Lung (tissue), 12 donors: ENCODE results near the gene STAG2. TPM values are rescaled to one million over a fixed set of nuclear protein-coding genes. Genes with fewer than 3 reads are reported as not detected.

Experiments
- ATAC-seq: fragments of 200-7000 bp; cut with Tn5 transposase; one replicate; pipeline ENCODE4 v1.9.1; 2020; ENCODE audit warnings: moderate number of reproducible peaks; ENCODE audit not compliant: insufficient read depth, low FRiP score
- DNase-seq, 3 donors: peaks; one replicate each; pipeline ENCODE4 v3.0.0-alpha.2; 2013 to 2017
- H3K27ac ChIP-seq, 2 donors: one replicate each; pipeline ENCODE4 v1.5.1; 2013; ENCODE audit warnings: mild to moderate bottlenecking in 2 of 2, moderate library complexity in 2 of 2, control low read depth in 1 of 2, inconsistent platforms in 1 of 2, low read depth in 1 of 2, low read length in 1 of 2
- H3K27me3 ChIP-seq, 3 donors: one replicate each; pipeline ENCODE4 v1.5.1; 2013; ENCODE audit warnings: low read length in 2 of 3; ENCODE audit not compliant: control insufficient read depth in 3 of 3, insufficient read depth in 3 of 3
- H3K36me3 ChIP-seq, 4 donors: one replicate each; pipeline ENCODE4 v1.5.1; 2013; ENCODE audit warnings: low read length in 4 of 4, mild to moderate bottlenecking in 1 of 4, moderate library complexity in 1 of 4; ENCODE audit not compliant: control insufficient read depth in 4 of 4, insufficient read depth in 4 of 4
- H3K4me1 ChIP-seq, 5 donors: one replicate each; pipeline ENCODE4 v1.5.1; 2013; ENCODE audit warnings: low read length in 5 of 5, mild to moderate bottlenecking in 2 of 5, moderate library complexity in 1 of 5; ENCODE audit not compliant: control insufficient read depth in 5 of 5, insufficient read depth in 5 of 5
- H3K4me3 ChIP-seq: one replicate; pipeline ENCODE4 v1.5.1; 2013; ENCODE audit warnings: mild to moderate bottlenecking, control low read depth, moderate library complexity
- H3K9ac ChIP-seq, 2 donors: one replicate each; pipeline ENCODE4 v1.5.1; 2013; ENCODE audit warnings: low read length in 2 of 2, control low read depth in 1 of 2; ENCODE audit not compliant: insufficient read depth in 1 of 2
- H3K9me3 ChIP-seq, 4 donors: one replicate each; pipeline ENCODE4 v1.5.1; 2013; ENCODE audit warnings: low read length in 3 of 4, mild to moderate bottlenecking in 1 of 4, moderate library complexity in 1 of 4; ENCODE audit not compliant: control insufficient read depth in 4 of 4, insufficient read depth in 3 of 4
- WGBS, 2 donors: extraction: QIAGEN DNeasy Blood & Tissue Kit; methylation state at CpG; one replicate each; pipeline ENCODE4 v1.1.7; 2013; 5-methylcytosine and 5-hydroxymethylcytosine counted together
- polyA plus RNA-seq, 2 donors: library from polyadenylated mRNA; stranded (reverse); fragments of 200-250 nt; gene quantifications; one replicate each; pipeline ENCODE4 v1.2.1, GENCODE V29; 2013
- total RNA-seq, 2 donors: library from RNA; depleted of rRNA in 1 of 2; stranded (reverse); fragments of >200 nt in 1 of 2; gene quantifications; one replicate each; pipeline ENCODE4 v1.2.1, GENCODE V29; 2014 to 2021
- TF ChIP-seq, protein P1 (sequence below): IDR thresholded peaks from 2 replicates; pipeline ENCODE4 v1.5.1; 2012; ENCODE audit warnings: mild to moderate bottlenecking; ENCODE audit errors: control extremely low read depth, extremely low read depth
- donor health status: control.
- donor health status: control.
- donor health status: Bipolar disorder and iron deficiency.
- donor health status: healthy.
- donor health status: DM: yes; HTN: yes; CAD: no.

STAG2 gene
- total and polyA plus RNA-seq, 4 donors = 16.4 to 181 (median 36.8) TPM

DNA sequence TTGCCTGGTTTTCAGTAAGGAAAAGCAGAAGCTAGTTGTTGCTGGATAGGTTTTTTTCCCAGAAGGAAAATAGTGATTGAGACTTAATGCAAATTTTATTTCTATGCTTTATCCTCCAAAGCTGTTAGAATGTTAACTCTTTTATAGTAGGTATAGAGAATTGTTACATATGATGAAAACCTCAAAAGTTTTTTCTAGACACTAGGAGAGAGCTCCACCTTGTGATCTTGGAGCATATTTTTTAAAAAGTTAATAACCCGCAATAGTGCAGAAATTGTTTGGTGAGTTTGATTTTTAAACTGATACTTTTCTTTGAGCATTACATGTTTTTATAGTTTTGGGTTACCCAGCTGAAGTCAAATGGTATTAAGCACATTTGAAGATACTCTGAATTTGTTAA lies 56.5 kb downstream of the STAG2 start:
- Histone ChIP-seq H3K27me3 (no peaks in the 10 kb centered on the region), H3K4me1 (peaks cover 0 to 3% (median 0%) of the 10 kb centered on the region in 5 donors), H3K4me3 (no peak overlapping the region), H3K27ac (no peak overlapping the region), H3K9ac (no peak overlapping the region), H3K9me3 (no peaks in the 10 kb centered on the region), H3K36me3 (peaks cover 0 to 1% (median 0%) of the 10 kb centered on the region in 4 donors)
- peak in 2 of 3 donors; percentile 18 to 20 for DNase-seq
- WGBS, 2 donors = 27 to 75% methylated on average over 1 of the region's 1 CpG
- TF ChIP-seq, protein P1, sequence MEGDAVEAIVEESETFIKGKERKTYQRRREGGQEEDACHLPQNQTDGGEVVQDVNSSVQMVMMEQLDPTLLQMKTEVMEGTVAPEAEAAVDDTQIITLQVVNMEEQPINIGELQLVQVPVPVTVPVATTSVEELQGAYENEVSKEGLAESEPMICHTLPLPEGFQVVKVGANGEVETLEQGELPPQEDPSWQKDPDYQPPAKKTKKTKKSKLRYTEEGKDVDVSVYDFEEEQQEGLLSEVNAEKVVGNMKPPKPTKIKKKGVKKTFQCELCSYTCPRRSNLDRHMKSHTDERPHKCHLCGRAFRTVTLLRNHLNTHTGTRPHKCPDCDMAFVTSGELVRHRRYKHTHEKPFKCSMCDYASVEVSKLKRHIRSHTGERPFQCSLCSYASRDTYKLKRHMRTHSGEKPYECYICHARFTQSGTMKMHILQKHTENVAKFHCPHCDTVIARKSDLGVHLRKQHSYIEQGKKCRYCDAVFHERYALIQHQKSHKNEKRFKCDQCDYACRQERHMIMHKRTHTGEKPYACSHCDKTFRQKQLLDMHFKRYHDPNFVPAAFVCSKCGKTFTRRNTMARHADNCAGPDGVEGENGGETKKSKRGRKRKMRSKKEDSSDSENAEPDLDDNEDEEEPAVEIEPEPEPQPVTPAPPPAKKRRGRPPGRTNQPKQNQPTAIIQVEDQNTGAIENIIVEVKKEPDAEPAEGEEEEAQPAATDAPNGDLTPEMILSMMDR = no peak
- no peak for ATAC-seq

DNA sequence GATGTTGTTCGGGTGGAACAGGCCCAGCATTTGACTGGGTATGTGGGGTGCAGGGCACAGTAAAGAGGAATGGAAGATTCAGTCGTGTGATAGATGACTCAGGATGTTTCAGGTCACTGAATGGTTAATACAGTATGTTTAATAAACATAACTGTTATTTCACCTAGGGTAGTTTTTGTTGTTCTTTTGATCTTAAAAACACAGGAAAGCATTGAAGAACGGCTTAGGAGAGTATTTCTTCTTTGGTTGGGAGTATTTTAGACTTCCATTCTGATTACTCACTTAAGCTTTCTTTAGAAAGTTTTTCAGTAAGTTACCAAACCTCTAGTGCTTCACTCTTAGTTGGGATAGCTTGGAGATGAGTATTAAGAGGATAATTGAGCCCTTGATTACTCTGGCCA lies 62.3 kb downstream of the STAG2 start:
- TF ChIP-seq, protein P1 = no peak
- peaks cover 0 to 1% (median 0%) of the 10 kb centered on the region in 4 donors for H3K36me3 ChIP-seq
- H3K9ac ChIP-seq = no peak overlapping the region
- H3K9me3 ChIP-seq = no peaks in the 10 kb centered on the region
- ATAC-seq (no peak), DNase-seq (no peak)
- 50 to 53% methylated on average over 3 of the region's 3 CpGs for WGBS, 2 donors
- no peaks in the 10 kb centered on the region for H3K4me1 ChIP-seq
- H3K4me3 ChIP-seq = no peak overlapping the region
- no peaks in the 10 kb centered on the region for H3K27me3 ChIP-seq
- H3K27ac ChIP-seq = no peak overlapping the region

DNA sequence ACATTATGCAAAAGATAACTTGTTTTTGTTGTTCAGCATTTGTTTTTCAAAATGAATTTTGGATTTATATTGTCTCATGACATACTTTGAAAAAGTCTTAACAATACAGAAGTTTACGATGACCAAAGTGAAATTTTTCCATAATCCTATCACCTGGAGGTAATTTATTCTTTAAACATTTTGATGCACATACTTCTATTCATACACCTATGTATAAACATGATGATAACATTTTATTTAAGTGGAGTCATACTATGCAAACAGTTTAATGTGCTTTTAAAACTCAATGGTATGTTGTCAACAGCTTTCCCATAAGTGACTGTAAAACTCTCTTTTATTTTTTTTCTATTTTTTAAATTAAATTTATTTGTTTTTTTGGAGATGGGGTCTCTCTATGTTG lies 65.0 kb downstream of the STAG2 start:
- no peak for ATAC-seq
- WGBS, 2 donors = 95 to 100% methylated on average over 1 of the region's 1 CpG
- Histone ChIP-seq H3K9me3 (no peaks in the 10 kb centered on the region), H3K36me3 (no peaks in the 10 kb centered on the region), H3K4me3 (no peak overlapping the region), H3K9ac (no peak overlapping the region), H3K4me1 (no peaks in the 10 kb centered on the region), H3K27me3 (no peaks in the 10 kb centered on the region), H3K27ac (no peak overlapping the region)
- TF ChIP-seq, protein P1 = no peak
- DNase-seq = no peak

DNA sequence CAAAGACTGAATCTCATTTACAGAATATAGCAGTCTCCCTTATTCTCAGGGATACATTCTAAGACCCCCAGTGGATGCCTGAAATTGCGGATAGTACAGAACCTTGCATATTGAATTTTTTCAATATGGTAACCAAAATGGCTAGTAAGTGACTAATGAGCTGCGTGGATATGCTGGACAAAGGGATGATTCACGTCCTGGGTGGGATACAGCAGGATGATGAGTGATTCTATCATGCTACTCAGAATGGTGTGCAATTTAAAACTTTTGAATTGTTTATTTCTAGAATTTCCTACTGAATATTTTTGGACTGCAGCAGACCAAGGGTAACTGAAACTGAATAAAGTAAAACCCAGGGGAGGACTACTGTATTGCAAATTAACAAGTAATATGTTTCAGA lies 66.7 kb downstream of the STAG2 start:
- Histone ChIP-seq H3K9ac (no peak overlapping the region), H3K9me3 (no peaks in the 10 kb centered on the region), H3K36me3 (no peaks in the 10 kb centered on the region), H3K4me1 (no peaks in the 10 kb centered on the region), H3K27me3 (no peaks in the 10 kb centered on the region), H3K4me3 (no peak overlapping the region), H3K27ac (no peak overlapping the region)
- WGBS, 2 donors = 75 to 88% methylated on average over 3 of the region's 3 CpGs
- TF ChIP-seq, protein P1 = no peak
- DNase-seq = no peak
- no peak for ATAC-seq
